ENCODE results near the gene HS6ST3.

Gene HS6ST3

GRCh38 chr13:96199315-96199714 lies 109.4 kb downstream of the HS6ST3 start:
- Histone ChIP-seq H3K27ac (ENCODE audit: low read depth, low read length) (no peak overlapping the region), H3K4me1 (ENCODE audit: control insufficient read depth, insufficient read depth, low read length) (no peaks in the 10 kb centered on the region), H3K27me3 (ENCODE audit: control insufficient read depth, insufficient read depth, low read length) (no peaks in the 10 kb centered on the region), H3K9me3 (ENCODE audit: control insufficient read depth, insufficient read depth, low read depth, low read length) (peaks cover 16% of the 10 kb centered on the region; the same call in 1 of the 2 replicates), H3K36me3 (ENCODE audit: control insufficient read depth, insufficient read depth, low read length) (no peaks in the 10 kb centered on the region), H3K9ac (ENCODE audit: low read length) (no peak overlapping the region), H3K4me3 (ENCODE audit: low read depth, low read length) (no peak overlapping the region)

DNA sequence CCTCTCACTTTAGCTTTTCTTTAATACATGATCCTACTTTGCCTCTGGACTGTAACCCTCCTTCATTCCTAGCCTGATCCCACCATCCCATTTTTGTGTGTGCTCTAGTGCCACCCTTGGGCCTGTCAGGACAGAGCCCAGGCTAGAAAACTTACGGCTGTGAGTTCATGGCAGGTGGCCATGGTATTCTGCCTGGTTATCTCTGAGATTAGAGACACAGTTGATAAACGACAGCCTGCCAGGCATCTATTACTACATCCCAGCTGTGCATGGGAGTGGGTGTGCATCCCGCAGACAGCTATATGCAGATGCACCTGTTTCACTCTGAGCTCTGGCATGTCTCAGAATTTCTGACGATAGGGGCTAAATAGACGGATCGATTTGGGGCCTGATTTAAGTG lies 110.9 kb downstream of the HS6ST3 start:
- Histone ChIP-seq H3K36me3 (ENCODE audit: control insufficient read depth, insufficient read depth, low read length) (no peaks in the 10 kb centered on the region), H3K27me3 (ENCODE audit: control insufficient read depth, insufficient read depth, low read length) (no peaks in the 10 kb centered on the region), H3K9ac (ENCODE audit: low read length) (no peak overlapping the region), H3K4me3 (ENCODE audit: low read depth, low read length) (no peak overlapping the region), H3K27ac (ENCODE audit: low read depth, low read length) (no peak overlapping the region), H3K4me1 (ENCODE audit: control insufficient read depth, insufficient read depth, low read length) (no peaks in the 10 kb centered on the region), H3K9me3 (ENCODE audit: control insufficient read depth, insufficient read depth, low read depth, low read length) (peaks cover 16% of the 10 kb centered on the region; the same call in 1 of the 2 replicates)

- Histone ChIP-seq H3K27me3 (ENCODE audit: control insufficient read depth, insufficient read depth, low read length) (no peaks in the 10 kb centered on the region), H3K9me3 (ENCODE audit: control insufficient read depth, insufficient read depth, low read depth, low read length) (peaks cover 15% of the 10 kb centered on the region; the same call in 1 of the 2 replicates), H3K4me3 (ENCODE audit: low read depth, low read length) (no peak overlapping the region), H3K9ac (ENCODE audit: low read length) (no peak overlapping the region), H3K4me1 (ENCODE audit: control insufficient read depth, insufficient read depth, low read length) (no peaks in the 10 kb centered on the region), H3K27ac (ENCODE audit: low read depth, low read length) (no peak overlapping the region), H3K36me3 (ENCODE audit: control insufficient read depth, insufficient read depth, low read length) (no peaks in the 10 kb centered on the region)
Measured at GRCh38 chr13:96202315-96202714, 112.4 kb downstream of the HS6ST3 start.

GRCh38 chr13:96203471-96203870 lies 113.6 kb downstream of the HS6ST3 start:
- Histone ChIP-seq H3K9me3 (ENCODE audit: control insufficient read depth, insufficient read depth, low read depth, low read length) (peaks cover 7% of the 10 kb centered on the region; the same call in 1 of the 2 replicates), H3K27ac (ENCODE audit: low read depth, low read length) (no peak overlapping the region), H3K36me3 (ENCODE audit: control insufficient read depth, insufficient read depth, low read length) (no peaks in the 10 kb centered on the region), H3K4me3 (ENCODE audit: low read depth, low read length) (no peak overlapping the region), H3K27me3 (ENCODE audit: control insufficient read depth, insufficient read depth, low read length) (no peaks in the 10 kb centered on the region), H3K9ac (ENCODE audit: low read length) (no peak overlapping the region), H3K4me1 (ENCODE audit: control insufficient read depth, insufficient read depth, low read length) (no peaks in the 10 kb centered on the region)

DNA sequence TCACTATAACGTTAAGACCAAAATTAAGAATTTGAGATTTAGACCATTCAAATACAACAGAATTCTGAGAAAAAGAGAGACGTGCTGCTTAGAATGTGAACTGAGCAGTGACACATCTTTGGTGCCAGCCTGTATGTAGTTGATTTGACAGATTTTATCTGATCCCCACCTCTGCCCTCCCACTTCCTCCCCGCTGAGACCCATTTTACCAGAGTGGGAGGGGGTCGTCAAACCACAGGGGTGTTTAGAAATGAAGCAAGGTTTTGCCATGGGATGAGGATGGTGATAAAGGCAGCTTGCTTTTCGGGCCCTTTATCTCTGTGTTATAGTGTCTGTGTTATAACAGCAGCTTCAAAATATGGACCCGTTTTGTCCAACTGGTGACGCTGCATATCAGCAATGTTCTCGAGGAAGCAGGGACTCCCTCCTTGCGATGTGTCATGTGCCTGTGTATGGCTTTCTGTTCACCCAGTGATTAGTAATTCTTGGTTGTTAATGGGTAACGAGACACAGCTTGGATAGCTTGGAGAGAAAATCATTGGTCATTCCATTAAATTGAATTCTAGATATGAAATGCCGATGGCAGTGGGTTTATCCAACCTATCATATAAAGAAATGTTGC lies 125.0 kb downstream of the HS6ST3 start:
- Histone ChIP-seq H3K27ac (ENCODE audit: low read depth, low read length) (no peak overlapping the region), H3K9me3 (ENCODE audit: control insufficient read depth, insufficient read depth, low read depth, low read length) (no peaks in the 10 kb centered on the region), H3K9ac (ENCODE audit: low read length) (no peak overlapping the region), H3K27me3 (ENCODE audit: control insufficient read depth, insufficient read depth, low read length) (no peaks in the 10 kb centered on the region), H3K4me3 (ENCODE audit: low read depth, low read length) (no peak overlapping the region), H3K36me3 (ENCODE audit: control insufficient read depth, insufficient read depth, low read length) (no peaks in the 10 kb centered on the region), H3K4me1 (ENCODE audit: control insufficient read depth, insufficient read depth, low read length) (no peaks in the 10 kb centered on the region)

DNA sequence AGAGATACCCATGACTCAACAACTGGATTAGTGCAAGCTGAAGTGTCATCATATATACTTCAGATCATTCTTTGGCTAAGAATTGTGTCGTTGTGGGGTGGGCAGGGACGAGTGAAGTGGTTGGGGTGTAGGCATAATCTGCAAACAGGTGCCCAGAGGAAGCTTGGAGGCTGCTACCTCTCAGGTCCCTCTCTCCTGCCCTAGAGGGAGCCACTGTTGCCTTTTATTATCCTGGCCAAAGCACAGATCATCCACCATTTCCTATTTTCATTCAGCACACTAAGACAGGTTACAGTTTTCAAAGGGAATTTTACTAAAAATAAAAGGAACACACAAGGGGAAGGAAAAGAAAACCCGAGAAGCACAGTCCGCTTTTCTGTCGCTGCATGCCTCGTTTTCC lies 126.6 kb downstream of the HS6ST3 start:
- H3K4me1 ChIP-seq (ENCODE audit: control insufficient read depth, insufficient read depth, low read length) = no peaks in the 10 kb centered on the region
- no peaks in the 10 kb centered on the region for H3K9me3 ChIP-seq (ENCODE audit: control insufficient read depth, insufficient read depth, low read depth, low read length)
- H3K9ac ChIP-seq (ENCODE audit: low read length) = no peak overlapping the region
- no peak overlapping the region for H3K27ac ChIP-seq (ENCODE audit: low read depth, low read length)
- no peaks in the 10 kb centered on the region for H3K36me3 ChIP-seq (ENCODE audit: control insufficient read depth, insufficient read depth, low read length)
- H3K27me3 ChIP-seq (ENCODE audit: control insufficient read depth, insufficient read depth, low read length) = no peaks in the 10 kb centered on the region
- no peak overlapping the region for H3K4me3 ChIP-seq (ENCODE audit: low read depth, low read length)

GRCh38 chr13:96218475-96218874 lies 128.6 kb downstream of the HS6ST3 start:
- no peaks in the 10 kb centered on the region for H3K4me1 ChIP-seq (ENCODE audit: control insufficient read depth, insufficient read depth, low read length)
- H3K27ac ChIP-seq (ENCODE audit: low read depth, low read length) = no peak overlapping the region
- no peaks in the 10 kb centered on the region for H3K36me3 ChIP-seq (ENCODE audit: control insufficient read depth, insufficient read depth, low read length)
- no peaks in the 10 kb centered on the region for H3K9me3 ChIP-seq (ENCODE audit: control insufficient read depth, insufficient read depth, low read depth, low read length)
- no peak overlapping the region for H3K9ac ChIP-seq (ENCODE audit: low read length)
- no peaks in the 10 kb centered on the region for H3K27me3 ChIP-seq (ENCODE audit: control insufficient read depth, insufficient read depth, low read length)
- no peak overlapping the region for H3K4me3 ChIP-seq (ENCODE audit: low read depth, low read length)

- H3K4me1 ChIP-seq (ENCODE audit: control insufficient read depth, insufficient read depth, low read length) = no peaks in the 10 kb centered on the region
- no peaks in the 10 kb centered on the region for H3K27me3 ChIP-seq (ENCODE audit: control insufficient read depth, insufficient read depth, low read length)
- H3K27ac ChIP-seq (ENCODE audit: low read depth, low read length) = no peak overlapping the region
- H3K9me3 ChIP-seq (ENCODE audit: control insufficient read depth, insufficient read depth, low read depth, low read length) = no peaks in the 10 kb centered on the region
- H3K4me3 ChIP-seq (ENCODE audit: low read depth, low read length) = no peak overlapping the region
- no peaks in the 10 kb centered on the region for H3K36me3 ChIP-seq (ENCODE audit: control insufficient read depth, insufficient read depth, low read length)
- no peak overlapping the region for H3K9ac ChIP-seq (ENCODE audit: low read length)
Measured at GRCh38 chr13:96221471-96221870, 131.6 kb downstream of the HS6ST3 start.

- no peaks in the 10 kb centered on the region for H3K27me3 ChIP-seq (ENCODE audit: control insufficient read depth, insufficient read depth, low read length)
- H3K36me3 ChIP-seq (ENCODE audit: control insufficient read depth, insufficient read depth, low read length) = no peaks in the 10 kb centered on the region
- H3K9ac ChIP-seq (ENCODE audit: low read length) = no peak overlapping the region
- H3K4me1 ChIP-seq (ENCODE audit: control insufficient read depth, insufficient read depth, low read length) = no peaks in the 10 kb centered on the region
- no peaks in the 10 kb centered on the region for H3K9me3 ChIP-seq (ENCODE audit: control insufficient read depth, insufficient read depth, low read depth, low read length)
- H3K4me3 ChIP-seq (ENCODE audit: low read depth, low read length) = no peak overlapping the region
- H3K27ac ChIP-seq (ENCODE audit: low read depth, low read length) = no peak overlapping the region
Measured at GRCh38 chr13:96223231-96223630, 133.3 kb downstream of the HS6ST3 start.

- no peak overlapping the region for H3K9ac ChIP-seq (ENCODE audit: low read length)
- no peak overlapping the region for H3K4me3 ChIP-seq (ENCODE audit: low read depth, low read length)
- H3K36me3 ChIP-seq (ENCODE audit: control insufficient read depth, insufficient read depth, low read length) = no peaks in the 10 kb centered on the region
- H3K27me3 ChIP-seq (ENCODE audit: control insufficient read depth, insufficient read depth, low read length) = no peaks in the 10 kb centered on the region
- no peaks in the 10 kb centered on the region for H3K9me3 ChIP-seq (ENCODE audit: control insufficient read depth, insufficient read depth, low read depth, low read length)
- no peaks in the 10 kb centered on the region for H3K4me1 ChIP-seq (ENCODE audit: control insufficient read depth, insufficient read depth, low read length)
- H3K27ac ChIP-seq (ENCODE audit: low read depth, low read length) = no peak overlapping the region
Measured at GRCh38 chr13:96229356-96229755, 139.4 kb downstream of the HS6ST3 start.

DNA sequence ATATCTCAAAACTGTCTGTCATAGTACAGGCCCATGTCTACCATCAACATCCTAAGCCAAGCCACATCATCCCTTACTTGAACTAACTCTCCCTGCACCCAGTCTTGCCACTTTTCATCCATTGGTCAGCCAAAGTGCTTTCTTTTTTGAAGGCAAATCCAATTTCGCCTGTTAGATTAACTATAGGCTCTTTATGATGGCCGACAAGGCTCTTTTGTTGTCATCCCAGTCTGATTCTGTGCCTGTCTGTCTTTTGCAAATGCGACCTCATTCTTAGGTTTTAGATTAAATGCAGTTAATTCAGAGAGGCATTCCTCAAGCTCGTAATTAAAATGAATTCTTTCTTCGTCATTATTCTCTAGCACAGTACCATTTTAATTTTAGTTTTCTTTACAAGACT lies 148.3 kb downstream of the HS6ST3 start:
- H3K4me1 ChIP-seq (ENCODE audit: control insufficient read depth, insufficient read depth, low read length) = no peaks in the 10 kb centered on the region
- no peaks in the 10 kb centered on the region for H3K9me3 ChIP-seq (ENCODE audit: control insufficient read depth, insufficient read depth, low read depth, low read length)
- no peak overlapping the region for H3K4me3 ChIP-seq (ENCODE audit: low read depth, low read length)
- H3K9ac ChIP-seq (ENCODE audit: low read length) = no peak overlapping the region
- H3K36me3 ChIP-seq (ENCODE audit: control insufficient read depth, insufficient read depth, low read length) = no peaks in the 10 kb centered on the region
- no peaks in the 10 kb centered on the region for H3K27me3 ChIP-seq (ENCODE audit: control insufficient read depth, insufficient read depth, low read length)
- no peak overlapping the region for H3K27ac ChIP-seq (ENCODE audit: low read depth, low read length)

- H3K9ac ChIP-seq (ENCODE audit: low read length) = no peak overlapping the region
- no peaks in the 10 kb centered on the region for H3K4me1 ChIP-seq (ENCODE audit: control insufficient read depth, insufficient read depth, low read length)
- no peak overlapping the region for H3K4me3 ChIP-seq (ENCODE audit: low read depth, low read length)
- no peaks in the 10 kb centered on the region for H3K9me3 ChIP-seq (ENCODE audit: control insufficient read depth, insufficient read depth, low read depth, low read length)
- no peaks in the 10 kb centered on the region for H3K36me3 ChIP-seq (ENCODE audit: control insufficient read depth, insufficient read depth, low read length)
- H3K27me3 ChIP-seq (ENCODE audit: control insufficient read depth, insufficient read depth, low read length) = no peaks in the 10 kb centered on the region
- H3K27ac ChIP-seq (ENCODE audit: low read depth, low read length) = no peak overlapping the region
Measured at GRCh38 chr13:96238861-96239260, 149.0 kb downstream of the HS6ST3 start.

Data from HUES6 (cell line).